Measurements from ENCODE around the gene CD33.

Gene CD33

GRCh38 chr19:51258165-51259160, 33.6 kb downstream of the CD33 start:
- DNase-seq (ENCODE audit: low read depth in 2 of 2): no peak

- DNase-seq (ENCODE audit: low read depth in 2 of 2): peak; percentile 3 to 19
Measured at GRCh38 chr19:51259348-51260245, 34.7 kb downstream of the CD33 start.

- no peak for DNase-seq (ENCODE audit: low read depth in 2 of 2)
Measured at GRCh38 chr19:51263808-51264207, 38.9 kb downstream of the CD33 start.

- no peak for DNase-seq (ENCODE audit: low read depth in 2 of 2)
Measured at GRCh38 chr19:51271067-51271466, 46.2 kb downstream of the CD33 start.

- peak in 1 of 2 donors; percentile 0 for DNase-seq (ENCODE audit: low read depth in 2 of 2)
Measured at GRCh38 chr19:51272183-51272810, 47.4 kb downstream of the CD33 start.

GRCh38 chr19:51274049-51274770, 49.3 kb downstream of the CD33 start:
- no peak for DNase-seq (ENCODE audit: low read depth in 2 of 2)

- DNase-seq (ENCODE audit: low read depth in 2 of 2): no peak
Measured at GRCh38 chr19:51277112-51277511, 52.2 kb downstream of the CD33 start.

GRCh38 chr19:51282335-51282734, 57.5 kb downstream of the CD33 start:
- no peak for DNase-seq (ENCODE audit: low read depth in 2 of 2)

- no peak for DNase-seq (ENCODE audit: low read depth in 2 of 2)
Measured at GRCh38 chr19:51285682-51286081, 60.8 kb downstream of the CD33 start.

All from stimulated activated CD4-positive, alpha-beta T cell treated with anti-CD3 and anti-CD28 coated beads, Interleukin-1b, Interleukin-23, amount 100 ng/mL, for 4 hours (primary cell).